Keratinocyte (primary cell): ENCODE data around the gene SLC7A1. TPM values are rescaled to one million over a fixed set of nuclear protein-coding genes. Genes with fewer than 3 reads are reported as not detected.

Experiments used
- DNase-seq: peaks from one replicate; pipeline ENCODE4 v3.0.0-alpha.2; 2011; ENCODE audit warnings: low read depth, missing footprints, low spot score
- FAIRE-seq: peaks from 2 replicates; lab custom pipeline; 2011; peaks lifted over from hg19 to GRCh38; lab: Jason Lieb, UNC
- H2AFZ ChIP-seq: 2 replicates; pipeline ENCODE4 v1.6.0; 2012; ENCODE audit warnings: low read length, control low read depth, inconsistent platforms; ENCODE audit not compliant: control insufficient read depth
- H3K27ac ChIP-seq: 2 replicates; pipeline ENCODE4 v1.5.1; 2011; ENCODE audit warnings: low read length; ENCODE audit not compliant: control insufficient read depth, insufficient read depth
- H3K27me3 ChIP-seq: 3 replicates; pipeline ENCODE4 v1.6.0; 2011; ENCODE audit warnings: low read length; ENCODE audit not compliant: control insufficient read depth, insufficient read depth; ENCODE audit errors: extremely low read depth
- H3K36me3 ChIP-seq, 2 experiments: 2 replicates in 1 of 2; 3 replicates in 1 of 2; pipeline ENCODE4 v1.5.1; 2011; ENCODE audit warnings: low read length in 2 of 2, mild to moderate bottlenecking in 1 of 2; ENCODE audit not compliant: control insufficient read depth in 2 of 2, insufficient read depth in 2 of 2; ENCODE audit errors: extremely low read depth in 1 of 2
- H3K4me1 ChIP-seq: 3 replicates; pipeline ENCODE4 v1.5.1; 2011; ENCODE audit warnings: low read length; ENCODE audit not compliant: control insufficient read depth, insufficient read depth; ENCODE audit errors: extremely low read depth
- H3K4me2 ChIP-seq: 3 replicates; pipeline ENCODE4 v1.6.0; 2011; ENCODE audit warnings: low read depth, low read length; ENCODE audit not compliant: control insufficient read depth, insufficient read depth; ENCODE audit errors: extremely low read depth
- H3K4me3 ChIP-seq, 3 experiments: fragments of 200-600 bp in 1 of 3; sonication (generic) in 1 of 3; 2 replicates in 2 of 3; 3 replicates in 1 of 3; pipeline ENCODE4 v1.5.1; 2011 to 2016; ENCODE audit warnings: low read length in 3 of 3, mild to moderate bottlenecking in 3 of 3, control low read depth in 2 of 3, inconsistent platforms in 1 of 3, low read depth in 1 of 3, mixed read lengths in 1 of 3, mixed run types in 1 of 3, moderate library complexity in 1 of 3; ENCODE audit not compliant: control insufficient read depth in 2 of 3, insufficient read depth in 2 of 3; ENCODE audit errors: extremely low read depth in 1 of 3
- H3K79me2 ChIP-seq: 2 replicates; pipeline ENCODE4 v1.6.0; 2012; ENCODE audit warnings: low read length; ENCODE audit not compliant: control insufficient read depth, insufficient read depth
- H3K9ac ChIP-seq: 3 replicates; pipeline ENCODE4 v1.6.0; 2011; ENCODE audit warnings: low read length; ENCODE audit not compliant: control insufficient read depth, insufficient read depth; ENCODE audit errors: extremely low read depth
- H3K9me1 ChIP-seq: 3 replicates; pipeline ENCODE4 v1.6.0; 2011; ENCODE audit warnings: low read length; ENCODE audit not compliant: control insufficient read depth, insufficient read depth; ENCODE audit errors: extremely low read depth
- H3K9me3 ChIP-seq: 2 replicates; pipeline ENCODE4 v1.5.1; 2012; ENCODE audit warnings: low read depth, low read length; ENCODE audit not compliant: control insufficient read depth
- H4K20me1 ChIP-seq: 3 replicates; pipeline ENCODE4 v1.6.0; 2011; ENCODE audit warnings: low read length; ENCODE audit not compliant: control insufficient read depth, insufficient read depth; ENCODE audit errors: extremely low read depth
- CTCF ChIP-seq, 3 experiments: IDR thresholded peaks in 1 of 3; conservative IDR thresholded peaks in 1 of 3; optimal IDR thresholded peaks in 1 of 3; 2 replicates in 2 of 3; 3 replicates in 1 of 3; pipeline versions ENCODE3 to v1.5.1; 2011; ENCODE audit warnings: low read length in 3 of 3, mild to moderate bottlenecking in 3 of 3, moderate library complexity in 2 of 3, control low read depth in 1 of 3, inconsistent platforms in 1 of 3; ENCODE audit not compliant: insufficient read depth in 2 of 3; ENCODE audit errors: extremely low read depth in 1 of 3
- EZH2 ChIP-seq: IDR thresholded peaks from one replicate; pipeline ENCODE4 v1.6.1; 2012; ENCODE audit warnings: inconsistent platforms, mild to moderate bottlenecking, low read length, moderate library complexity
- dilution Hi-C: fragments of 300-500 bp; cut with MboI; formaldehyde crosslinking; loops from one replicate; pipeline ENCODE4 v1.7.0; 2020; ENCODE audit warnings: low sequenced_read_pairs; ENCODE audit not compliant: extremely low pct_ligation_motif_present
- polyA plus RNA-seq, 5 experiments: library from polyadenylated mRNA; depleted of rRNA in 3 of 5; stranded (reverse) in 3 of 5; stranded (forward) in 1 of 5; unstranded in 1 of 5; fragments of >200 nt; gene quantifications; 1 replicate in 1 of 5; 2 replicates in 3 of 5; 3 replicates in 1 of 5; pipeline versions ENCODE4 v1.2.1 to v1.2.3, GENCODE V29; 2011 to 2012; ENCODE audit warnings: missing spikeins in 2 of 5, low read depth in 1 of 5, low replicate concordance in 1 of 5

The SLC7A1 gene
- polyA plus RNA-seq, 1 donor (not counting 4 experiments of a cell fraction or from before 2014, with no cell fraction given), result 41.5 TPM

- FAIRE-seq (no peak), DNase-seq (no peak)
- Histone ChIP-seq H3K9me1 (no peaks in the 10 kb centered on the region), H3K9me3 (no peaks in the 10 kb centered on the region), H3K4me3 (no peak overlapping the region), H3K79me2 (no peaks in the 10 kb centered on the region), H3K4me2 (no peak overlapping the region), H2AFZ (no peak overlapping the region), H3K36me3 (no peaks in the 10 kb centered on the region), H3K27ac (no peak overlapping the region), H3K9ac (no peak overlapping the region), H3K27me3 (peaks cover 11% of the 10 kb centered on the region), H4K20me1 (no peaks in the 10 kb centered on the region), H3K4me1 (no peaks in the 10 kb centered on the region)
- TF ChIP-seq CTCF (optimal IDR thresholded peaks at IDR 0.05 in 1 of 3, IDR thresholded peaks at IDR 0.05 in 1 of 3, conservative IDR thresholded peaks at IDR 0.05 in 1 of 3; ENCODE audit: extremely low read depth in 1 of 3, insufficient read depth in 2 of 3, low read length in 3 of 3), result no peak
- TF ChIP-seq EZH2, result no peak
- dilution Hi-C loops, result no loop called here
Measured at GRCh38 chr13:29479716-29480492, 115.6 kb downstream of the SLC7A1 start.

DNA sequence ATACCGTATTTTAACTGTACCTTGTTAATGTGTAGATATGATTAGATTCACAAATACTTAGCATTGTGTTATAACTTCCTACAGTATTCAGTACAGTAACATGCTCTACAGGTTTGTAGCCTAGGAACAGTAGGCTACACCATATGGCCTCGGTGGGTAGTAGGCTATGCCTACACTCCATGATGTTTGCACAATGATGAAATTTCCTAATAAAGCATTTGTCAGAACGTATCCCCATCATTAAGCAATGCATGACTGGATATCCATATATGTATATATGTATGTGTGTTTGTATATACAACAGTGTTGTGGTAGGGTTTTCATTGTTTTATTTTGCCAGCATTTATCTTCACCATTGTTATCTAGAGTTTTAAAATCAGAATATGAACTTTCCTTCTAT, 119.4 kb downstream of the SLC7A1 start:
- dilution Hi-C loops, result no loop called here
- TF ChIP-seq EZH2 (no peak), CTCF (optimal IDR thresholded peaks at IDR 0.05 in 1 of 3, IDR thresholded peaks at IDR 0.05 in 1 of 3, conservative IDR thresholded peaks at IDR 0.05 in 1 of 3; ENCODE audit: extremely low read depth in 1 of 3, insufficient read depth in 2 of 3, low read length in 3 of 3) (no peak)
- Histone ChIP-seq H3K79me2 (no peaks in the 10 kb centered on the region), H3K9me3 (no peaks in the 10 kb centered on the region), H3K9ac (no peak overlapping the region), H3K27me3 (peaks cover 7% of the 10 kb centered on the region), H4K20me1 (no peaks in the 10 kb centered on the region), H3K4me2 (no peak overlapping the region), H3K27ac (no peak overlapping the region), H3K4me1 (no peaks in the 10 kb centered on the region), H2AFZ (no peak overlapping the region), H3K36me3 (no peaks in the 10 kb centered on the region), H3K9me1 (no peaks in the 10 kb centered on the region), H3K4me3 (no peak overlapping the region)
- no peak for FAIRE-seq
- no peak for DNase-seq
